Measurements from ENCODE around the gene RBSN.

Gene RBSN

DNA sequence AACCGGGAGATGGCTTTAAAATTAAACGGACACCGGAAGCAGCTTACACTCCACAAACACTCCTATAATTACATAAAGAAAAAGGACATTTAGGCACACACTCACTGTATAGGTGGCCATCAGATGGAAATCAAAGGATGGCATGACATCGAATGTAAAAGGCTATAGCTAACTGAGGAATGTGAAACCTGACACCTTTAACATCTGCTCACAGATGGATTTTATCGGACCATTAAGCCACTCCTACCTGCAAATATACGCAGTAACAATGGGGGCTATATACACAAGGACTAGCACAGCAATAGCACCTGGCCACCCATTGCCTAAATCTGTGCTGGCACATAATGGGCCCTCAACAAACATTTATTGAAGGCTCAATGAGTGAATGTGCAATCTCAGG lies 14.5 kb upstream of the RBSN start:
- Histone ChIP-seq H3K4me2 (ENCODE audit: low read length) (no peak overlapping the region), H3K9me3 (ENCODE audit: control insufficient read depth, insufficient read depth, low read length) (no peaks in the 10 kb centered on the region)
- no peak for TF ChIP-seq EZH2phosphoT487 (IDR thresholded peaks at IDR 0.05; ENCODE audit: borderline replicate concordance, low read length)
- TF ChIP-seq CTCF (IDR thresholded peaks at IDR 0.05; ENCODE audit: low read depth, low read length, poor library complexity, severe bottlenecking) = no peak

GRCh38 chr3:15112011-15112410 lies 13.1 kb upstream of the RBSN start:
- H4K20me1 ChIP-seq (ENCODE audit: control insufficient read depth, insufficient read depth, low read depth, low read length) = no peaks in the 10 kb centered on the region
- H3K4me3 ChIP-seq (ENCODE audit: low read length) = no peak overlapping the region
- H3K79me2 ChIP-seq (ENCODE audit: control insufficient read depth, low read length) = no peaks in the 10 kb centered on the region
- H3K9me3 ChIP-seq (ENCODE audit: control insufficient read depth, insufficient read depth, low read length) = no peaks in the 10 kb centered on the region
- H3K4me1 ChIP-seq (ENCODE audit: control insufficient read depth, low read length) = peaks cover 5% of the 10 kb centered on the region
- H3K27ac ChIP-seq (ENCODE audit: low read depth, low read length) = no peak overlapping the region
- H3K36me3 ChIP-seq (ENCODE audit: control insufficient read depth, low read length) = no peaks in the 10 kb centered on the region
- TF ChIP-seq CTCF (IDR thresholded peaks at IDR 0.05; ENCODE audit: low read depth, low read length, poor library complexity, severe bottlenecking) (no peak), EZH2phosphoT487 (IDR thresholded peaks at IDR 0.05; ENCODE audit: borderline replicate concordance, low read length) (no peak)
- no peak overlapping the region for H3K4me2 ChIP-seq (ENCODE audit: low read length)
- H3K9me2 ChIP-seq (replicated peaks; ENCODE audit: control insufficient read depth, low read length) = no peaks in the 10 kb centered on the region
- H3F3A ChIP-seq (ENCODE audit: control insufficient read depth, insufficient read depth) = no peaks in the 10 kb centered on the region; the same call in 1 of the 2 replicates
- peaks cover 5% of the 10 kb centered on the region; the same call in 1 of the 2 replicates for H3K27me3 ChIP-seq (ENCODE audit: control insufficient read depth, low read length)

More for the DNA sequence above, 14.5 kb upstream of the RBSN start:
- Histone ChIP-seq H3K79me2 (ENCODE audit: control insufficient read depth, low read length) (no peaks in the 10 kb centered on the region), H3F3A (ENCODE audit: control insufficient read depth, insufficient read depth) (no peaks in the 10 kb centered on the region), H3K4me1 (ENCODE audit: control insufficient read depth, low read length) (no peaks in the 10 kb centered on the region), H3K9me2 (replicated peaks; ENCODE audit: control insufficient read depth, low read length) (no peaks in the 10 kb centered on the region), H3K4me3 (ENCODE audit: low read length) (no peak overlapping the region), H3K36me3 (ENCODE audit: control insufficient read depth, low read length) (no peaks in the 10 kb centered on the region), H3K27me3 (ENCODE audit: control insufficient read depth, low read length) (0 out of 2 replicates have a peak, but pooled peaks cover 2% of the 10 kb centered on the region), H4K20me1 (ENCODE audit: control insufficient read depth, insufficient read depth, low read depth, low read length) (no peaks in the 10 kb centered on the region), H3K27ac (ENCODE audit: low read depth, low read length) (no peak overlapping the region)

- Histone ChIP-seq H3K79me2 (ENCODE audit: control insufficient read depth, low read length) (no peaks in the 10 kb centered on the region), H3K4me2 (ENCODE audit: low read length) (no peak overlapping the region), H3K27me3 (ENCODE audit: control insufficient read depth, low read length) (peaks cover 5% of the 10 kb centered on the region; the same call in 1 of the 2 replicates), H3K4me1 (ENCODE audit: control insufficient read depth, low read length) (peaks cover 5% of the 10 kb centered on the region), H3K36me3 (ENCODE audit: control insufficient read depth, low read length) (no peaks in the 10 kb centered on the region), H3F3A (ENCODE audit: control insufficient read depth, insufficient read depth) (no peaks in the 10 kb centered on the region; the same call in 1 of the 2 replicates), H3K9me3 (ENCODE audit: control insufficient read depth, insufficient read depth, low read length) (no peaks in the 10 kb centered on the region), H3K9me2 (replicated peaks; ENCODE audit: control insufficient read depth, low read length) (no peaks in the 10 kb centered on the region), H4K20me1 (ENCODE audit: control insufficient read depth, insufficient read depth, low read depth, low read length) (no peaks in the 10 kb centered on the region), H3K27ac (ENCODE audit: low read depth, low read length) (no peak overlapping the region), H3K4me3 (ENCODE audit: low read length) (no peak overlapping the region)
- no peak for TF ChIP-seq CTCF (IDR thresholded peaks at IDR 0.05; ENCODE audit: low read depth, low read length, poor library complexity, severe bottlenecking)
- no peak for TF ChIP-seq EZH2phosphoT487 (IDR thresholded peaks at IDR 0.05; ENCODE audit: borderline replicate concordance, low read length)
Observed at GRCh38 chr3:15110206-15110605, 11.3 kb upstream of the RBSN start.

Data from DOHH2 (cell line).